HG02938 (cell line): ENCODE data around the gene TMEM259.

Experiments
- ATAC-seq: cut with Tn5 transposase; IDR thresholded peaks from one replicate; pipeline ENCODE4 v1.9.1; 2021; ENCODE audit warnings: mild to moderate bottlenecking, moderate library complexity; ENCODE audit not compliant: unreplicated experiment

Gene TMEM259

GRCh38 chr19:990119-990571, 30.8 kb downstream of the TMEM259 start:
- no peak for ATAC-seq

- no peak for ATAC-seq
These were observed 31.4 kb downstream of the TMEM259 start for GRCh38 chr19:989381-990081.

GRCh38 chr19:988510-988909, 32.4 kb downstream of the TMEM259 start:
- no peak for ATAC-seq

DNA sequence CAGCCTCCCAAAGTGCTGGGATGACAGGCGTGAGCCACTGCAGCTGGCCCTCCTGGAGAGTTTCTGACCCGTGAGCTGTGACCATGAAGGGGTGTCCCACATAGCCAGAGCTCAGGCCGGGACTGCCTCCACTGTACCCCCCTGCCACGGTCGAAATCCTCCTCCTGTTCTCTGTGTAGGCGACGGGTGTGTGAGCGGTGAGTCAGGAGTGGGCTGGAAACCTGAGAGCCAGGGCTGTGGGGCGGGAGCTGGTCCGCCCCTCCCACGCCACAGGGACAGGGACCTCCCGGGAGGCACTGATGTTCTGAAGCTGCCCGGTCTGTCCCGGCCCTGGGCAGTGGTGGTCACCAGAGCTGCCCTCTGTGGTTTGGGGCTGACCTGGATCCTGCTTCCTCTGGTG, 32.8 kb downstream of the TMEM259 start:
- no peak for ATAC-seq

DNA sequence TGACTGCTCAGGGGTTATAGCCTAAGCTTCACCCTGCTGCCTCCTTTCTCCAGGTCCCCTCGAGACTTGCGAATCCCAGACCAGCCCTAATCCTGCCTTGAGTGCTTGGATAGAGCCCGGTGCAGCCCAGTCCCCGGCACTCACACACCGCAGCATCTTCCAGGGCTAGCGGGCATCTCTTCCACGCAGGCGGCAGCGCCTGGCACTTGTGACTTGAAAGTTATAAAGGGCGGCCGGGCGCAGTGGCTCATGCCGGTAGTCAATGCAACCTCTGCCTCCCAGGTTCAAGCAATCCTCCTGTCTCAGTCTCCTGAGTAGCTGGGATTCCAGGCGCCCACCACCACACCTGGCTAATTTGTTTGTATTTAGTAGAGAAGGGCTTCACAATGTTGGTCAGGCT, 34.8 kb downstream of the TMEM259 start:
- no peak for ATAC-seq

DNA sequence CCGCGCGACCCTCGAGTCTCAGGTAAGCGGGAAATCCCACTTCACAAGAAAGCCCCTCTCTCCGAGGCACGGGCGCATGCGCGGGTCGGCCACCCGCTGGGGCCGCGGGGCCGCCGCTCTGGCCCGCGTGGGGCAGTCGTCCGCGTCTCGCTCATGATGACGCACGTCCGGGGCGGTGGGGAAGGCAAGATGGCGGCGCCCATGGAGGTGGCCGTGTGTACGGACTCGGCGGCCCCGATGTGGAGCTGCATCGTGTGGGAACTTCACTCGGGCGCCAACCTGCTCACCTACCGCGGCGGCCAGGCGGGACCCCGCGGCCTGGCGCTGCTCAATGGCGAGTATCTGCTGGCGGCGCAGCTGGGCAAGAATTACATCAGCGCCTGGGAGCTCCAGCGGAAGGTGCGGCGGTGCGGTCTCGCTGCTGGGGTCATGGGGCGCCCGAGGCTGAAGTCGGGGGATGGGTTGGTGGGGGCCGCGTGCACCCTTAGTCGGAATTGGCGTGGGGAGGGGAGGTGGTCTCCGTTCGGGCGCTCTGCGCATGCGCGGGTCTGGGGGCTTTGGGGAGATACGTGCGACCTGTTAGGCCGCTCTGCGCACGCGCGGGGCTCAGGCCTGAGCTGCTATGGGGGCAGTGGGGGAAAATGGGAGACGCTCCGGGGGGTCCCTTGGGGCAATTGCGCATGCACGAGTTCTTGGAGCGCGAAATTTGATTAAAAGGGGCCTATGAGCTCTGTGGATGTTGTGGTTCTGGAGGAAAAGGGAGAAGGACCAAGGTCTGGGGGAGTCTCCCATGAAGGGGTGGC, 36.6 kb downstream of the TMEM259 start, which contains the start of gene WDR18:
TSS of gene WDR18 (plus strand) at position 181 of the 803 bp plus-strand sequence. CDS start at position 190, 9 bp downstream.
- peak; percentile 64 for ATAC-seq

- ATAC-seq: no peak
These were observed 38.3 kb downstream of the TMEM259 start for GRCh38 chr19:982567-983170.

DNA sequence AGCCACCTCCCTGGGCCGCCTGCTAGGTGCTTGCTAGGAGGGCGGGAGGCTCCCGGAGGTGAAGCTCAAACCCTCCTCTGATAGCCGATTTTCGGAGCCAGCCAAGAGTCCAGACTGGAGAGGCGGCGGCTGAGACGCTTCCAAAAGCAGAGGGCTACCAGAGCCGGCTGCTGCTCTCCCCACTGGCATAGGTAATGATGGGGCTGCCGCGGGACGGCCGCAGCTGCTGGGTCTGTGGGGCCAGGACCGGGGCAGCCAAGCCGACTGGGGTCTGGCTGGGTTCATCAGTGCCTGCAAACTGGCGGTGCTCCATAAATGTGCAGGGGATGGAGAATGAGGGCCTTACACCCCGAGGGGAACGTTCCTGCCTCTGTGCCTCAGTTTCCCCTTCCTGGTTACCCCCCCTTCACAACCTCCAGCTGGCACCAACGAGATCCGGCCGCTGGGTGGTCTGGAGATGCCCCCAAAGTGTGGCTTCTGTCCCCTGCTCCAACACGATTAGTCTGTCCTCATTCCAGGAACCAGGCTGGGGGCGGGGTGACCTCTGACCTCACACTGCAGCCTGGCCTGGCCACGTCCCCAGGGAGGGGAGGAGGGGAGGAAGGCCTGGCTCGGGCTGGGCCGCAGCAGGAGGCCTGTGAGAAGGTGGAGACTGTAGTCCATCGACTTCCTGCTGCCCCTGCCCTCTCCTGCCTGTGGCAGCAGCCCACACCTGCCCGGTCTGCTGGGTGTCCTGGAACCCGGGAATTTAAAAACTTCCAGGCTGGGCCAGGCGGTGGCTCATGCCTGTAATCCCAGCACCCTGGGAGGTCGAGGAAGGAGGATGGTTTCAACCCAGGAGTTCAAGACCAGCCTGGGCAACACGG, 40.6 kb downstream of the TMEM259 start:
- ATAC-seq: no peak

DNA sequence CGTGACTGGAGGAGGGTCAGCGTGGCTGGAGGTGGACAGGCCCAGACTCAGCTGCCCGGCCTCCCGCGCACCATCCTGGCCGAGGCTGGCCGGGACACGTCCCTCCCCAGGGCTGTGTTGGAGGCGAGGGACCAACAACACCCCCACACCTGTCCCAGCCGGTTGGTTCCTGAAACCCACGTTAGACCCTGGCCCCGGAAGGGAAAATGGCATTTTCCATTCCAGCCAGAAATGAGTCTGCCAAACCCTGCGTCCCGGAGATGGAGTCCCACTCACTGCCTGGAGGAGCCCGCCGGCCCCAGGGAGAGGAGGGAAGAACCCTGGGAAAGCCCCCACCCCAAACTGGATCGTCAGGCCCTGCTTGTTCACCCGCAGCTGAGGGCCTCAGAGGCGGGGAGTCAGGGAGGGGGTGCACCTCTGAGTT, 41.6 kb downstream of the TMEM259 start:
- ATAC-seq: no peak

DNA sequence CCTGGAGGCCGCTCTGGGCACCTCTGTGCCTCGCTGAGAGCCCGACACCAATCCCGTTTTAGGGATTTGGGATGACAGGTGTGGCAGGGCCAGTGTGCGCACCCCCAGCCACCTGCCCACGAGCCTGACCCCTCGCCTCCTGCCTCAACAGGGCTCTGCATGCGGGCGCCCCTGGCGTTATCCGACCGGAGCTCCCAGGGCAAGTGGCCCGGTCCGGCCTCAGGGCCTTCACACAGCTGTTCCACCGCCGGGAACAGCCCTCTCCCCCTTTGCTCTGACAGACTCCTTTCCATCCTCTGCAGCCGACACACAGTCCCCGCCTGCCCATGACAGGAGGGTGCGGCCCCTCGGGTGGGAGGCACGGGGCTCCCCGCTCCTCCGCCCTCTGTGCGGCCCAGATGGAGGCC, 43.9 kb downstream of the TMEM259 start:
- no peak for ATAC-seq

DNA sequence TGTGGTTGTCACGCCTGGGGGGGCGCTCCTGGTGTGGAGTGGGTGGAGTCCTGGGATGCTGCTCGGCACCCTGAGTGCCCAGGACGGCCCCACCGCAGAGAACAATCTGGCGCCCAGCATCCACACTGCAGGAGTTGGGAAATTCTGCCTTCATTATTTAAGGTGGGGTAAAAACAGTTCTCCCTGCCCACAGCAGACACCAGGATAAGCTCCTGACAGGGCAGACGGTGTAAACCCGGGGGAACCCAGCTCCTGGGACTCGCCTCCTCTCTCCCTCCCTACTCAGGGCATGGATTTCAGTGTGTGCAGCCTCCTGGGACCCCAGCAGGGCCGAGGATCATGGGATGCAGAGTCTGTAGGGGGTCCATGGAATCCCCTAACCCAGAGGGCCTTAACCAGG, 44.4 kb downstream of the TMEM259 start:
- ATAC-seq: no peak

- ATAC-seq: no peak
These were observed 46.2 kb downstream of the TMEM259 start for GRCh38 chr19:974564-975257.

DNA sequence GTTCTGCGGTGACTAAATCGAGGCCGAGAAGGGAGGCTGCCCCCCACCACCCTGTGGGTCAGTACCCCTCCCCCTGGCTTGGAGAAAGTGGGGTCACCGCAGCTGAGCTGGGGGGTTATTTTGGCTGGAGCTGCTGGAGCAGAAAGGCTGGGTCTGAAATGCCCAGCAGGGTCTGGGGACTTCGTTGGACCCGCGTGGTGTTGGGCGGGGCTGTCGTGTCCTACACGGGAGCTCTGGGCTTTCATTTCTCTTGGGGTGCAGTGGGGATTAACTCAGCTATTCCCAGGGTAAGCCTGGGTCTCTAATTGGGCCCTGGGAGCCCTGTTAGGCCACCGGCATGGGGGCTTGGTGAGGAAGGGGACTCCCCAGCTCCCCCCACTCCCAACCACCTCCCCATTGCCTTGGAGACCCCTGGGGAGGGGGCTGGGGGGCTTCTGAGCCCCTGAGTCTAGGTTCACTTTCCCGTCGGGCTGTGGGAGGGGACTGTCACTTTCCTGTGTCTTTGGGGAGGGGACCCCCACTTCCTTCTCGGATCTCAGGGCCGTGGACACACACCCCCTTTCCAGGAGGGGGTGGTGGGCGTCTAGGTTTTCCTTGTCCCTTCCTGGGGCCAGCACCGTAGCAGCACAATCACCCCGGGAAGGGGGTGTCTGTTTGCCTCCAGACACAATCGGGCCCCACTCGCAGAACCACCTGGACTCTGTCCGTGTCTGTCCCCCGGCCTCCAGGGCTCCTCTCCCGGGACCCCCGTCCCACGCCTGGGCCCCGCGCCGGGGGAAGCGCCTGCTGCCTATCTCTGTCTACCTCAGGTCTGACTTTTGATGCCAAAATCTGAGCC, 47.0 kb downstream of the TMEM259 start:
- ATAC-seq: no peak

DNA sequence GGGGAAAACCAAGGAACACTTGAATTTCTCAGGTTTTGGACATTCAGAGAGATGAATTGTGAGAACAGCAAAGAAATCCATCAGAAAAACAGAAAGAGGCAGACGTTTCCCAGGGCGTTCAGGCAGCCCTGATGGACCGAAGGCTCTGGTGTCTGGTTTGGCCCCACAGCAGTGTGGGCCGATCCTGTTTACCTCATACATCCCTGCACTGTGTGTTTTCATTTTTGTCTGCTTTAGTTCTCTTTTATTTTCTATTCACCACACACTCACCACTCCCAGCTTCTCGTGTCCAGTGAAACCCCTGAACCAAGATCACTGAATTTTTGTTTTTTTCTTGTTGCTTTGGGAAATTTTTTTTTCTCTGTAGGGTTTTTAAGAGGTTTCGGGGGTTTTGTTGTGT, 48.6 kb downstream of the TMEM259 start:
- ATAC-seq: no peak

DNA sequence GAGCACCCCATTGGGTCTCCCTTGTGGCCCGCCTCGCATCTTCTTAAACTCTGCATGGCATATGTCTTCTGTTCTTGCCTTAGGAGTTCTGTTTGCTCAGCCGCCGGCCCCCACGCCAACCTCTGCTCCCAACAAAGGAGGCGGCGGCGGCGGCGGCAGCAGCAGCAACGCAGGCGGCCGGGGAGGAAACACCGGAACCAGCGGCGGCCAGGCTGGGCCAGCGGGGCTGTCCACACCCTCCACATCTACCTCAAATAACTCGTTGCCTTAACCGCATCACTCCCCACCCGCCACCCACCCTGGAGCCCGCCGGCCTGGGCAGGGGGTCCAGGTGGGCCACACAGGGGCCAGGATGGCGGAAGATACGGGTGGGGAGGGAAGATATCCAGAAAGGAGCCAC, 49.1 kb downstream of the TMEM259 start:
- no peak for ATAC-seq

- ATAC-seq: no peak
These were observed 50.2 kb downstream of the TMEM259 start for GRCh38 chr19:970695-971094.

DNA sequence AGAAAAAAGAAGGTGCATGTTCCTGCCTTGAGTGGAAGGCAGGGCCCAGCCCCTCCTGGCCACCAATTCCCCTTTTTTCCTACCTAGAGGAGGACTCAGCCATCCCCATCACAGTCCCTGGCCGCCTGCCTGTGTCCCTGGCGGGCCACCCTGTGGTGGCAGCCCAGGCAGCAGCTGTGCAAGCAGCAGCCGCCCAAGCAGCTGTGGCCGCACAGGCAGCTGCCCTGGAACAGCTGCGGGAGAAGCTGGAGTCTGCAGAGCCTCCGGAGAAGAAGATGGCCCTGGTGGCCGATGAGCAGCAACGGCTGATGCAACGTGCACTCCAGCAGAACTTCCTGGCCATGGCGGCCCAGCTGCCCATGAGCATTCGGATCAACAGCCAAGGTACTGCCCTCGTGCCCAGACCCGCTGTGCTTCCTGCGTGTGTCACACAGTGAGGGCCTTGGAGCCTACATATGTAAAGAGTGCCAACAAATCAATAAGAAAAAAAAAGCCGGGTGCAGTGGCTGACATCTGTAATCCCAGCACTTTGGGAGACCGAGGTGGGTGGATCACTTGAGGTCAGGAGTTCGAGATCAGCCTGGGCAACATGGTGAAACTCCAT, 54.3 kb downstream of the TMEM259 start:
- ATAC-seq: no peak

- ATAC-seq: no peak
These were observed 55.9 kb downstream of the TMEM259 start for GRCh38 chr19:964761-965694.
